AG09309 (cell line): ENCODE measurements around the gene KCNK5.
A peak's percentile ranks its signal among the peaks of the same experiment; 100 is the strongest.

Experiments used
- DNase-seq: peaks from one replicate; pipeline ENCODE4 v3.0.0-alpha.2; 2010; ENCODE audit warnings: low read depth
- H3K4me3 ChIP-seq: 2 replicates; pipeline ENCODE4 v1.5.1; 2011; ENCODE audit warnings: mild to moderate bottlenecking, low read depth, low read length, moderate library complexity; ENCODE audit not compliant: control insufficient read depth
- TF ChIP-seq, protein P1 (sequence below): IDR thresholded peaks from 2 replicates; pipeline ENCODE4 v1.5.1; 2011; ENCODE audit warnings: mild to moderate bottlenecking, low read depth, low read length, inconsistent platforms; ENCODE audit not compliant: insufficient read depth, control insufficient read depth; ENCODE audit errors: missing control alignments

KCNK5 gene, protein sequence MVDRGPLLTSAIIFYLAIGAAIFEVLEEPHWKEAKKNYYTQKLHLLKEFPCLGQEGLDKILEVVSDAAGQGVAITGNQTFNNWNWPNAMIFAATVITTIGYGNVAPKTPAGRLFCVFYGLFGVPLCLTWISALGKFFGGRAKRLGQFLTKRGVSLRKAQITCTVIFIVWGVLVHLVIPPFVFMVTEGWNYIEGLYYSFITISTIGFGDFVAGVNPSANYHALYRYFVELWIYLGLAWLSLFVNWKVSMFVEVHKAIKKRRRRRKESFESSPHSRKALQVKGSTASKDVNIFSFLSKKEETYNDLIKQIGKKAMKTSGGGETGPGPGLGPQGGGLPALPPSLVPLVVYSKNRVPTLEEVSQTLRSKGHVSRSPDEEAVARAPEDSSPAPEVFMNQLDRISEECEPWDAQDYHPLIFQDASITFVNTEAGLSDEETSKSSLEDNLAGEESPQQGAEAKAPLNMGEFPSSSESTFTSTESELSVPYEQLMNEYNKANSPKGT

DNA sequence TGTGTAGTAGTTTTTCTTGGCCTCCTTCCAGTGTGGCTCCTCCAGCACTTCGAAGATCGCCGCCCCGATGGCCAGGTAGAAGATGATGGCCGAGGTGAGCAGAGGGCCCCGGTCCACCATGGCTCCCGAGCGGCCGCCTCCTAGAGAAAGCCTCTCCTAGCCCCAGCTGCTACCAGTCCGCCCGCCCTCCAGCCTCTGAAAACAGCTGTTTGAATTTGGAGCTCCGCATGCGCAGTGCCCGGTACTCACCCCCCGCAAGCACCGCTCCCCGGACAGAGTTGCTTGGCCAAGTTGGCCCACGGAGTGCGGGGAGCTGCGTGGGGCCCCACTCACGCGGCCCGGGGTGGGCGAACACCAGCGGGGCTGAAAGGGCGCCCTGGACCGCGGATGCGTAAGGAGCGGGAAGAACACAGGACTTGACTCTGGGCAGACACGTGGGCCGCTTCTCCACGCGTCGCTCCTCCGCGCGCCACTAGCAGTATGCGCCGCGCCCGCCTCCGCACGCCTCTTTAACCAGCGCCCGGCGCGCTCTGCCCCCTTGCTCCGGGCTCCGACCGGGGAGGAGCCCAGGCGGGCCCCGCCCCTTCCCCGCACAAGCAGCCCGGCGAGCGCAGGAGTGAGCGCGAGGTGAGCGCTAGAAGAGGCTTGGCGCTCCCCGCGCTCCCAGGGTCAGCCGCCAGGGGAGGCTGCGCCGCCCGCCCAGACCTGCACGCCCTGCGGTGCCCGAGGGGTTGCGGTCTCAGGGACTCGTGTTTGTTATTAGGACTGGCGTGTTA lies at the start of gene KCNK5:
KCNK5 (minus strand) TSS at position 484 of the 776 bp plus-strand sequence; CDS start at position 120, 364 bp downstream.
- peak within 1 kb of the TSS; percentile 22 for H3K4me3 ChIP-seq
- TF ChIP-seq, protein P1, sequence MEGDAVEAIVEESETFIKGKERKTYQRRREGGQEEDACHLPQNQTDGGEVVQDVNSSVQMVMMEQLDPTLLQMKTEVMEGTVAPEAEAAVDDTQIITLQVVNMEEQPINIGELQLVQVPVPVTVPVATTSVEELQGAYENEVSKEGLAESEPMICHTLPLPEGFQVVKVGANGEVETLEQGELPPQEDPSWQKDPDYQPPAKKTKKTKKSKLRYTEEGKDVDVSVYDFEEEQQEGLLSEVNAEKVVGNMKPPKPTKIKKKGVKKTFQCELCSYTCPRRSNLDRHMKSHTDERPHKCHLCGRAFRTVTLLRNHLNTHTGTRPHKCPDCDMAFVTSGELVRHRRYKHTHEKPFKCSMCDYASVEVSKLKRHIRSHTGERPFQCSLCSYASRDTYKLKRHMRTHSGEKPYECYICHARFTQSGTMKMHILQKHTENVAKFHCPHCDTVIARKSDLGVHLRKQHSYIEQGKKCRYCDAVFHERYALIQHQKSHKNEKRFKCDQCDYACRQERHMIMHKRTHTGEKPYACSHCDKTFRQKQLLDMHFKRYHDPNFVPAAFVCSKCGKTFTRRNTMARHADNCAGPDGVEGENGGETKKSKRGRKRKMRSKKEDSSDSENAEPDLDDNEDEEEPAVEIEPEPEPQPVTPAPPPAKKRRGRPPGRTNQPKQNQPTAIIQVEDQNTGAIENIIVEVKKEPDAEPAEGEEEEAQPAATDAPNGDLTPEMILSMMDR: peak; percentile 8
- no peak for DNase-seq

DNA sequence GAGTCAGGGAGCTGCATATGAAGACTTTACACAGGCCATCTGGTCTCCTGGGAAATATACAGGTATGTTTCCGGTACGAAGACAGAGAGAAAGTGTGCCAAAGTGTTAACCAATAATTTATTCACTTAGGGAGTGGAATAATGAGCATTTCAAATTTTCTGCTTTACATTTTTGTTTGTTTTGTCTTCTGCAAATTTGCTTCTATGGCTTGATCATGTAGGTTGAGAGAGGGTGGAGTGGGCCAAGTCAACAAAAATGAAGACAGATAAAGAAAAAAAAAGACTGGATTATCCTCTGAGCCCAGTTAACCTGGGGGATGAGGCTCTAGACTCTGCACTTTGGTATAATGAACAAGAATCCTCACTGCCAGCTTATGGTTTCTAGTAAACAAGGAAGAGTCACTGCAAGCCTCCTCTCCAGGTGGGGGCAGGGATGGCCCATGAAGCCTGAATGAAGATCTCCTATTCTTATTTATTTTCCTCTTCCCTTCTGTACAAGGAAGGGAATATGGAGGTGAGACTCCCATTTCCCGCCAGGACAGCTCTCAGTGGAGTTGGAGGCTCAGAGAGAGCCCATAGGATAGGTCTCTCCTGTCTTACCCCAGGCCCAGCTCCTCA lies 47.2 kb upstream of the KCNK5 start:
- TF ChIP-seq, protein P1: no peak
- no peak for DNase-seq
- no peak overlapping the region for H3K4me3 ChIP-seq

DNA sequence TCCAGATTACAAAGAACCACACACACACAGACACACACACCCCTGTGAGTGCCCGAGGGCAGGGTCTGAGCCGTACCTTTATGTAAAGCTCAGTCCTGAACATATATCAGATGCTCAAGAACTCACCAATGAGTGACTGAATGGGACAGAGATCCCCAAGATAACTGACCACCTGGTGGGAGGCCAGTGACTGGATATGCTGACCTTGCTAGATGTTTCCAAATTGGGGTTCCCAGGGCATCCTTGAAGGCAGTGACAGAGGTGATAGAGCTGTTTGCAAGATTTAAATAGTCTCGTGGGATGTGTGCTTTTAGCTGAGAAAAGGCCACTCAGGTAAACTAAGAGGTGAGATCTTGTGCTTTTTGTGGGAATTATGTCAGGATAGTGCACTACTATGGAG lies 45.6 kb upstream of the KCNK5 start:
- H3K4me3 ChIP-seq: no peak overlapping the region
- DNase-seq: no peak
- TF ChIP-seq, protein P1: no peak

DNA sequence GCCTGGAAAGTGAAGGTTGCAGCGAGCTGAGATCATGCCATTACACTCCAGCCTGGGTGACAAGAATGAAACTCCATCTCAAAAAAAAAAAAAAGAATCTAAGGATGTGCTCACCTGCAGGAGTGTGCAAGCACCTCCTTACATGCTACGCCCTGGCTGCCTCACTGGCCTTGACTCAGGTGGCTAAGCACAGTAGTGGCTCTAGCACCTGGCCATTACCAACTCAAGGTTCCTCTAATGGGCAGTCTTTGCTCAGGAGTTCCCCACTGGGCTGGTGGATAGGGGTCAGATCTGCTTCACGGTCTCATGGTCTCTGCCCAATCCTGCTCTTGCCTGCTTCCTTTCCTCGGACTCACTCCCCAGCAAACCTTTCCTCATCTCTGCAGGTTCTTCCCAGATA lies 45.2 kb upstream of the KCNK5 start:
- no peak for DNase-seq
- H3K4me3 ChIP-seq: no peak overlapping the region
- TF ChIP-seq, protein P1: no peak

DNA sequence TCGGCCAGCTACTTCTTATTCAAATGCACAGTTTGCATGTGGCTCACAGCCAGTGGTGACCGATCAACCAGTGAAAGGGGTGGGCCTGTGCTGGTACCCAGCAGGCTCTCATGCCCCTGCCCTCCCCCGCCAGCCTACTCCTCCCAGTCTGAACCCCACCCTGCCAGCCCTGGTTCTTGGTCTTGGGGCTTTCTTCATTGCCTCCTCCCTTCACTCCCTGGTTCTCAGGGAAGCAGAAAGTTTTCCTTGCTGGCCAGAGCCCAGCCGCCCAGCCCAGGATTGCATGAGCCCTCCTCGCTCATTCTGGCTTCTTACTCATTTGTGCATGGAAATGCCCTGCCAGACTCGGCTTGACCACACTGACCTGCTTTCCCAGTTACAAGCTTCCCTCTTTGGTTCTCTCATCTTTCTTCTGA lies 44.1 kb upstream of the KCNK5 start:
- H3K4me3 ChIP-seq: no peak overlapping the region
- TF ChIP-seq, protein P1: no peak
- no peak for DNase-seq

DNA sequence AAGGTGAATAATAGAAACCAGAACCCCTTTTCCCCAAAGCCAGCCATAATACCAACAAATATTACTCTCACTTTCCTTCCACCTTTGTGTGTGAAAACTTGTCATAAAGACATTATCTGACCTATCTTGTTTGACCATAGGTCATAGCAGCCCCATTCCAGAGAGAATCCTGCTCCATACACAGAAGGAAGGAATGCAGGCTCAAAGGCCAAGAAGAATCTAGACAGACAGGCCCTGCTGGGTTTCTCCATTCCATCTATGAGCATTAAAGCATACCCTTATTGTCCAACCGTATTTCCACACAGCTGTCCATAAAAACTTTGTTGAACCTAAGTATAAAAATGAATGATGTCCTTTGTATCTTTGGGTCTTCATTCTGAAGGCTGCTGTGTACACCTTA lies 40.7 kb upstream of the KCNK5 start:
- no peak overlapping the region for H3K4me3 ChIP-seq
- TF ChIP-seq, protein P1: no peak
- DNase-seq: no peak
